PC-3 (cell line): Measurements from ENCODE around the gene FRAT2.

Source experiments
- CTCF ChIP-seq: fragments of 300-600 bp; sonication (generic); conservative IDR thresholded peaks from 2 replicates; pipeline ENCODE4 v1.5.1; 2017; ENCODE audit warnings: antibody characterized with exemption, low read depth, mild to moderate bottlenecking, low read length
- EZH2 ChIP-seq: fragments of 300-600 bp; sonication (generic); IDR thresholded peaks from one replicate; pipeline ENCODE4 v1.6.1; 2017; ENCODE audit warnings: antibody characterized with exemption, mild to moderate bottlenecking, low read length; ENCODE audit not compliant: unreplicated experiment
- EZH2phosphoT487 ChIP-seq: fragments of 300-600 bp; sonication (generic); IDR thresholded peaks from 2 replicates; pipeline ENCODE4 v1.6.1; 2018; ENCODE audit warnings: mild to moderate bottlenecking, antibody characterized with exemption, low read length, borderline replicate concordance

DNA sequence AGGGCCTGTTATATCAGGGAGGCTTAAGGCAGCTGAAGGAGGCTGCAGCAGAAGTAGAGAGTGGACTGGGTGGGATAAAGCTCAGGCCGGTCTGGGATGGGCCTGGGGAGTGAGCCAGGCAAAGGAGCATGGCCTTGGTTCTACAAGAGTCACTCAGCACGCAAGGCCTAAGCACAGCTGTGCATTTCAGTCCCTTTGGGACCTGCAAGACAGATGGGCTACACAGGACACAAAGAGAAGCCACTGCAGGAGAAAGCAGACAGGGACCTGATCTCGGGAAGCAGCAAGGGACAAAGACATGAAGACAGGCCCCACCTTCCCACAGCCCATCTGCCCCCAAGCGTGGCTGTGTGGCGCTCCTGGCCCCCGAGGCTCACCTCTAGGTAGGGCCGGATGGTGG lies 37.2 kb upstream of the FRAT2 start:
- no peak for TF ChIP-seq CTCF
- no peak for TF ChIP-seq EZH2
- TF ChIP-seq EZH2phosphoT487: no peak
